Measurements from ENCODE around the gene PPIE. TPM values are rescaled to one million over a fixed set of nuclear protein-coding genes. Genes with fewer than 3 reads are reported as not detected.

The PPIE gene
- total RNA-seq, 3 donors from 2014 or later (not counting 1 experiment from before 2014, with no cell fraction given), result 44.3 to 62.8 (median 59.8) TPM

DNA sequence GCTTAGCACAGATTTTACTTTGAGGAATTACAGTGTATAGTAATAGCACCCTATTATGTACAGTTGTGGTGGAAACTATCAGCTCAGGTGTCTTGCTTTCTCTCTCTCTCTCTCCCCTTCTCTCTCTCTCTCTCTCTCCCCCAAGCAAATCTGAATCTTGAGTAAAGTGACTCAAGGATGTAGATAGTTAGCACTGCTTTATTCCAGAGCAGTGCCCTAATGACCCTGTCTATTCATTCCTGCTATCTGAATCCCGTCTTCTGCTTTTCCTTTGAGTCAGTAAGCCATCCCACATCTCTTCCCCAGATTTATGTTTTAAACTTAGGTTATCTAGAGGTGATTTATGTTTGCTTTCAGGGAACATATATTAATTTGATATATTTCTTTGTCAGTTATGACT is 42.2 kb upstream of the PPIE start:
- 40% methylated on average over 1 of the region's 1 CpG for WGBS (ENCODE audit: insufficient coverage)

DNA sequence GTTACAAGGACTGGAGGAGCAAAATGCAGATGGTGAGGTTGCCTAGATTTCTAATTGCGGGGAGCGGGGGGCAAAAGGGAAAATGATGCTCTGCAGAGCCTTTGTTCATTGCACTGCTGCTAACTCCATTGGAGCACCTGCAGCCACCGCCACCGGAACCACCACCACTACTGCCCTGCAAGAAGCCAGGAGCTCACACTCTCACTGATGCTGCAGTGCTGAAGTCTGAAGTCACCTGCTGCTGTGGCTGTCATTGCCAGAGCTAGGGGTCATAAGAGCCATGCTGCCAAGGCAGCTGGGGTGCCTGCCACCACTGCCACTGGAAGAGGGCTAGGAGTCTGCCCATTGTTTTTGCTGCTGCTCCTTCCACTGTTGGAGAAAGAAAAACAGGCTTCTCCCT is 40.1 kb upstream of the PPIE start:
- H3K36me3 Mint-ChIP-seq, result no peaks in the 10 kb centered on the region
- H3K9me3 ChIP-seq (ENCODE audit: control insufficient read depth, insufficient read depth, low read length), result no peaks in the 10 kb centered on the region
- H3K27ac ChIP-seq (ENCODE audit: low read length), result no peak overlapping the region
- H3K27me3 Mint-ChIP-seq (ENCODE audit: low read depth in 2 of 2), result peaks cover 40 to 45% of the 10 kb centered on the region in 2 donors
- DNase-seq, result no peak
- H3K4me1 Mint-ChIP-seq, result no peaks in the 10 kb centered on the region
- no peaks in the 10 kb centered on the region for H3K9me3 Mint-ChIP-seq
- no peak overlapping the region for H3K4me3 ChIP-seq (ENCODE audit: low read length)
- ATAC-seq, result no peak
- no peak overlapping the region for H3K27ac Mint-ChIP-seq
- no peak overlapping the region for H3K4me3 Mint-ChIP-seq
- WGBS (ENCODE audit: insufficient coverage), result 77% methylated on average over 4 of the region's 4 CpGs
- intact Hi-C loops (cut with micrococcal nuclease), result no loop called here
- no peaks in the 10 kb centered on the region for H3K4me1 ChIP-seq (ENCODE audit: control insufficient read depth, insufficient read depth, low read length)
- TF ChIP-seq, protein P1, sequence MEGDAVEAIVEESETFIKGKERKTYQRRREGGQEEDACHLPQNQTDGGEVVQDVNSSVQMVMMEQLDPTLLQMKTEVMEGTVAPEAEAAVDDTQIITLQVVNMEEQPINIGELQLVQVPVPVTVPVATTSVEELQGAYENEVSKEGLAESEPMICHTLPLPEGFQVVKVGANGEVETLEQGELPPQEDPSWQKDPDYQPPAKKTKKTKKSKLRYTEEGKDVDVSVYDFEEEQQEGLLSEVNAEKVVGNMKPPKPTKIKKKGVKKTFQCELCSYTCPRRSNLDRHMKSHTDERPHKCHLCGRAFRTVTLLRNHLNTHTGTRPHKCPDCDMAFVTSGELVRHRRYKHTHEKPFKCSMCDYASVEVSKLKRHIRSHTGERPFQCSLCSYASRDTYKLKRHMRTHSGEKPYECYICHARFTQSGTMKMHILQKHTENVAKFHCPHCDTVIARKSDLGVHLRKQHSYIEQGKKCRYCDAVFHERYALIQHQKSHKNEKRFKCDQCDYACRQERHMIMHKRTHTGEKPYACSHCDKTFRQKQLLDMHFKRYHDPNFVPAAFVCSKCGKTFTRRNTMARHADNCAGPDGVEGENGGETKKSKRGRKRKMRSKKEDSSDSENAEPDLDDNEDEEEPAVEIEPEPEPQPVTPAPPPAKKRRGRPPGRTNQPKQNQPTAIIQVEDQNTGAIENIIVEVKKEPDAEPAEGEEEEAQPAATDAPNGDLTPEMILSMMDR (IDR thresholded peaks at IDR 0.05), result no peak
- no peaks in the 10 kb centered on the region for H3K27me3 ChIP-seq (ENCODE audit: control insufficient read depth, insufficient read depth, low read length)
- no peaks in the 10 kb centered on the region for H3K36me3 ChIP-seq (ENCODE audit: control insufficient read depth, insufficient read depth, low read length)

More for the DNA sequence above, 42.2 kb upstream of the PPIE start:
- H3K4me3 ChIP-seq (ENCODE audit: low read length), result no peak overlapping the region
- Mint-ChIP-seq H3K36me3 (no peaks in the 10 kb centered on the region), H3K27me3 (ENCODE audit: low read depth in 2 of 2) (peaks cover 40 to 45% of the 10 kb centered on the region in 2 donors), H3K9me3 (no peaks in the 10 kb centered on the region), H3K4me3 (no peak overlapping the region), H3K27ac (no peak overlapping the region), H3K4me1 (no peaks in the 10 kb centered on the region)
- H3K4me1 ChIP-seq (ENCODE audit: control insufficient read depth, insufficient read depth, low read length), result peaks cover 14% of the 10 kb centered on the region
- DNase-seq, result no peak
- H3K36me3 ChIP-seq (ENCODE audit: control insufficient read depth, insufficient read depth, low read length), result no peaks in the 10 kb centered on the region
- H3K27ac ChIP-seq (ENCODE audit: low read length), result no peak overlapping the region
- TF ChIP-seq, protein P1 (IDR thresholded peaks at IDR 0.05), result no peak
- H3K27me3 ChIP-seq (ENCODE audit: control insufficient read depth, insufficient read depth, low read length), result peaks cover 14% of the 10 kb centered on the region
- intact Hi-C loops (cut with micrococcal nuclease), result no loop called here
- no peaks in the 10 kb centered on the region for H3K9me3 ChIP-seq (ENCODE audit: control insufficient read depth, insufficient read depth, low read length)
- ATAC-seq, result no peak

DNA sequence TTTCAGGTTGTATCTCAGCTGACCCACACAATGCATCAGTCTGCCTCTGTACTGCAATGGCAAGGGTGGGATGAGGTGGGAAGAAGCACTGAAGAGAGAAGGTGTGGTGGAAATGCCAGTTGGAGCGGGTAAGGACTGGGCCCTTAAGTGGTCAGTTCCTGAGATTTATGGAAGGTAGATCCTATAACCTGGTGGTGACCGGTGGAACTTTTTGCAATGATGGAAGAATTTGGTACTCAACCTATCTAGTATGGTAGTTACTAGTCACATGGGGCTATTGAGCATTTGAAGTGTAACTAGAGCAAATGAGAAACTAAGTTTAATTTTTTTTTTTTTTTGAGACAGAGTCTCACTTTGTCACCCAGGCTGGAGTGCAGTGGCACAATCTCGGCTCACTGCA is 39.3 kb upstream of the PPIE start:
- no peak overlapping the region for H3K27ac Mint-ChIP-seq
- H3K9me3 ChIP-seq (ENCODE audit: control insufficient read depth, insufficient read depth, low read length), result no peaks in the 10 kb centered on the region
- ATAC-seq (no peak), DNase-seq (no peak)
- intact Hi-C loops (cut with micrococcal nuclease), result no loop called here
- peaks cover 38 to 41% of the 10 kb centered on the region in 2 donors for H3K27me3 Mint-ChIP-seq (ENCODE audit: low read depth in 2 of 2)
- no peak overlapping the region for H3K27ac ChIP-seq (ENCODE audit: low read length)
- no peaks in the 10 kb centered on the region for H3K27me3 ChIP-seq (ENCODE audit: control insufficient read depth, insufficient read depth, low read length)
- no peaks in the 10 kb centered on the region for H3K36me3 Mint-ChIP-seq
- H3K4me3 ChIP-seq (ENCODE audit: low read length), result no peak overlapping the region
- no peaks in the 10 kb centered on the region for H3K9me3 Mint-ChIP-seq
- no peak overlapping the region for H3K4me3 Mint-ChIP-seq
- no peaks in the 10 kb centered on the region for H3K4me1 ChIP-seq (ENCODE audit: control insufficient read depth, insufficient read depth, low read length)
- no peaks in the 10 kb centered on the region for H3K36me3 ChIP-seq (ENCODE audit: control insufficient read depth, insufficient read depth, low read length)
- H3K4me1 Mint-ChIP-seq, result no peaks in the 10 kb centered on the region
- TF ChIP-seq, protein P1 (IDR thresholded peaks at IDR 0.05), result no peak
- 98% methylated on average over 2 of the region's 3 CpGs for WGBS (ENCODE audit: insufficient coverage)

DNA sequence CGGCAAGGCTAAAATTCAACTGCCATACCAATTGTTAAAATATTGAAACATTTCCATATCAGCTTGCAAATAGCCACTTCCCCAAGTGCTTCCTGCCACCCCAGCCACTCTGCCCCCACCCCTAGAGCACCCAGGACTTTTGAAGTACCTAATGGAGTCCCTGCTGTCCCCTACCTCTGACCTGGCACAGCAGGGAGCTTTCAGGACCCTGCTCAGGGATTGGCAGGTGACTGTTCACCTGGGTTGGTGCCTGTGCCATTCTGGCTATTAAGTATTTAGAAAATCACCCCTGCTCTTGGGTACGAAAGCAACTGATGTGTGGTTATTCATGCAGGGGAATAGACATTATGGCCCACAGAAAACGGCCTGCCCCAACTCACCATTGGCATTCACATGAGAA is 38.3 kb upstream of the PPIE start:
- Histone ChIP-seq H3K36me3 (ENCODE audit: control insufficient read depth, insufficient read depth, low read length) (no peaks in the 10 kb centered on the region), H3K4me1 (ENCODE audit: control insufficient read depth, insufficient read depth, low read length) (no peaks in the 10 kb centered on the region), H3K9me3 (ENCODE audit: control insufficient read depth, insufficient read depth, low read length) (no peaks in the 10 kb centered on the region), H3K4me3 (ENCODE audit: low read length) (no peak overlapping the region), H3K27ac (ENCODE audit: low read length) (no peak overlapping the region), H3K27me3 (ENCODE audit: control insufficient read depth, insufficient read depth, low read length) (no peaks in the 10 kb centered on the region)
- Mint-ChIP-seq H3K4me1 (no peaks in the 10 kb centered on the region), H3K9me3 (no peaks in the 10 kb centered on the region), H3K27ac (no peak overlapping the region), H3K27me3 (ENCODE audit: low read depth in 2 of 2) (peaks cover 31 to 32% of the 10 kb centered on the region in 2 donors), H3K36me3 (no peaks in the 10 kb centered on the region), H3K4me3 (no peak overlapping the region)
- TF ChIP-seq, protein P1 (IDR thresholded peaks at IDR 0.05), result no peak
- intact Hi-C loops (cut with micrococcal nuclease), result no loop called here
- DNase-seq (no peak), ATAC-seq (no peak)
- WGBS (ENCODE audit: insufficient coverage), result 64% methylated on average over 3 of the region's 3 CpGs

All from natural killer cell (primary cell).